Panc1 (cell line): ENCODE data around the gene ELAVL1. TPM values are rescaled to one million over a fixed set of nuclear protein-coding genes. Genes with fewer than 3 reads are reported as not detected.

Source experiments
- ATAC-seq: fragments of 200-7000 bp; cut with Tn5 transposase; 2 replicates; pipeline ENCODE4 v1.9.1; 2020; ENCODE audit warnings: mild to moderate bottlenecking, moderate library complexity
- BruUV-seq: library from RNA; stranded (reverse); fragments of 400-500 nt; replicated peaks from 2 replicates; lab custom pipeline; 2021; lab: Mats Ljungman, UMichigan
- CTCF ChIA-PET: fragments of 300-600 bp; sonication (Branson Sonifier 250); formaldehyde crosslinking; loops from one replicate; lab custom pipeline; 2022; ENCODE audit warnings: antibody characterized with exemption; lab: Charles Lee
- POLR2A ChIA-PET: fragments of 300-600 bp; sonication (Branson Sonifier 250); formaldehyde crosslinking; loops from one replicate; lab custom pipeline; 2022; ENCODE audit warnings: antibody characterized with exemption; lab: Charles Lee
- DNase-seq: peaks from one replicate; pipeline ENCODE4 v3.0.0-alpha.2; 2010; ENCODE audit warnings: low read depth, low spot score
- H3K27ac ChIP-seq: 2 replicates; pipeline ENCODE4 v1.5.1; 2011; ENCODE audit warnings: mild to moderate bottlenecking, low read length, inconsistent platforms
- H3K27me3 ChIP-seq: fragments of 200-500 bp; sonication (Bioruptor generic); 2 replicates; pipeline ENCODE4 v1.6.0; 2014; ENCODE audit warnings: low read length, inconsistent platforms; ENCODE audit not compliant: control insufficient read depth, insufficient read depth
- H3K36me3 ChIP-seq: fragments of 200-500 bp; sonication (Bioruptor generic); 2 replicates; pipeline ENCODE4 v1.5.1; 2014; ENCODE audit warnings: inconsistent platforms, mild to moderate bottlenecking, low read length, moderate library complexity; ENCODE audit not compliant: control insufficient read depth, insufficient read depth
- H3K4me1 ChIP-seq: 2 replicates; pipeline ENCODE4 v1.5.1; 2011; ENCODE audit warnings: inconsistent platforms, mild to moderate bottlenecking, low read length, moderate library complexity; ENCODE audit not compliant: control insufficient read depth, insufficient read depth
- H3K4me3 ChIP-seq, 2 experiments: 2 replicates each; pipeline ENCODE4 v1.5.1; 2011 to 2012; ENCODE audit warnings: low read depth in 2 of 2, low read length in 2 of 2, mild to moderate bottlenecking in 2 of 2, inconsistent platforms in 1 of 2, moderate library complexity in 1 of 2
- H3K9me3 ChIP-seq: fragments of 200-500 bp; sonication (Bioruptor generic); 2 replicates; pipeline ENCODE4 v1.5.1; 2014; ENCODE audit warnings: low read depth, mild to moderate bottlenecking, inconsistent platforms, low read length, moderate library complexity; ENCODE audit not compliant: control insufficient read depth, insufficient read depth
- POLR2AphosphoS5 ChIP-seq: IDR thresholded peaks from 2 replicates; pipeline ENCODE4 v1.6.1; 2012; ENCODE audit warnings: mild to moderate bottlenecking, low read depth, low read length, moderate library complexity
- SIN3A ChIP-seq: IDR thresholded peaks from 2 replicates; pipeline ENCODE4 v1.6.1; 2012; ENCODE audit warnings: low read depth, mild to moderate bottlenecking, low read length, moderate library complexity, borderline replicate concordance; ENCODE audit not compliant: insufficient read depth
- TCF7L2 ChIP-seq: IDR thresholded peaks from 2 replicates; pipeline ENCODE4 v1.6.1; 2011; ENCODE audit warnings: mild to moderate bottlenecking, low read depth, low read length, inconsistent platforms
- in situ Hi-C: cut with HindIII; loops from 2 replicates; pipeline ENCODE4 v1.10.0; 2016; ENCODE audit warnings: low sequenced_read_pairs, low pct_unique_long_range_greater_than_20kb
- intact Hi-C: fragments of 100-400 bp; cut with micrococcal nuclease; formaldehyde crosslinking; loops from one replicate; pipeline ENCODE4 v1.10.0; 2022; ENCODE audit not compliant: unreplicated experiment
- total RNA-seq: library from RNA; stranded (reverse); gene quantifications from one replicate; pipeline ENCODE4 v1.2.1, GENCODE V29; 2021; ENCODE audit not compliant: unreplicated experiment
- TF ChIP-seq, protein P1 (sequence below): fragments of 450-650 bp; IDR thresholded peaks from 2 replicates; pipeline ENCODE4 v1.5.1; 2017; ENCODE audit warnings: mild to moderate bottlenecking
- TF ChIP-seq, protein P2 (sequence below), 2 experiments: IDR thresholded peaks; 2 replicates each; pipeline ENCODE4 v1.6.1; 2011 to 2012; ENCODE audit warnings: low read depth in 2 of 2, control low read depth in 1 of 2, low read length in 1 of 2, mild to moderate bottlenecking in 1 of 2, moderate library complexity in 1 of 2; ENCODE audit not compliant: insufficient read depth in 1 of 2

ELAVL1 gene
- total RNA-seq, 1 experiment from 2014 or later = 123 TPM

DNA sequence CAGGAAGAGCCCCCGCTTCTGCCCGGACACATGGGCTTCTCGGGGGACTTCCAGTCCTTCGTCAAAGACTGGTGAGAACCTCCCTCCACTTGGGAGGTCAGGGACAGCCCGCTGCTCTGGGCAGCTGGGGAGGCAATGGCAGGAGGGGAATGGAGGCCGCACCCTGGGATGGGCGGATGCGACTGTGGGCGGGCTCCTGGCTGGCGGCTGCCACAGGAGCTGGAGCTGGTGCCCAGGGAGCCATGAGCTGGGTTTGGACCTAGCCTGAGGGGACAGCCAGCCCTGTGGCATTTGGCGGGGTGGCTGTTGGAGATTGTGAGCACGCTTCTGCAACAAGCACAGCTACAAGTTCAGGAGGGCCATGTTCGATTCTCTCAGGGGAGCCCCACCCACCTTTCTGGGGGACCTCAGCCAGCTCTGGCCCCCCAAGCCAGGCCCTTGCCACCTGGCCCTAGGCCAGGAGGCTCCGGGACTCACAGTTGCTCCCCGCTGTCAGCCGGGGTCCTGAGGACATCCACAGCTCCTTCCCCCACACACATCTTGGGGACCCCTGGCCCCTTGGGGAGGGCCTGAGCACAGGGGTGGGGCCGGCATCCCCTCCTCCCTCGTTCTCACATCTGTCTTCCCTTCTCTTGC is 93.8 kb downstream of the ELAVL1 start:
- TF ChIP-seq POLR2AphosphoS5 = no peak
- no peak for TF ChIP-seq TCF7L2
- no peak for TF ChIP-seq SIN3A
- TF ChIP-seq, protein P1, sequence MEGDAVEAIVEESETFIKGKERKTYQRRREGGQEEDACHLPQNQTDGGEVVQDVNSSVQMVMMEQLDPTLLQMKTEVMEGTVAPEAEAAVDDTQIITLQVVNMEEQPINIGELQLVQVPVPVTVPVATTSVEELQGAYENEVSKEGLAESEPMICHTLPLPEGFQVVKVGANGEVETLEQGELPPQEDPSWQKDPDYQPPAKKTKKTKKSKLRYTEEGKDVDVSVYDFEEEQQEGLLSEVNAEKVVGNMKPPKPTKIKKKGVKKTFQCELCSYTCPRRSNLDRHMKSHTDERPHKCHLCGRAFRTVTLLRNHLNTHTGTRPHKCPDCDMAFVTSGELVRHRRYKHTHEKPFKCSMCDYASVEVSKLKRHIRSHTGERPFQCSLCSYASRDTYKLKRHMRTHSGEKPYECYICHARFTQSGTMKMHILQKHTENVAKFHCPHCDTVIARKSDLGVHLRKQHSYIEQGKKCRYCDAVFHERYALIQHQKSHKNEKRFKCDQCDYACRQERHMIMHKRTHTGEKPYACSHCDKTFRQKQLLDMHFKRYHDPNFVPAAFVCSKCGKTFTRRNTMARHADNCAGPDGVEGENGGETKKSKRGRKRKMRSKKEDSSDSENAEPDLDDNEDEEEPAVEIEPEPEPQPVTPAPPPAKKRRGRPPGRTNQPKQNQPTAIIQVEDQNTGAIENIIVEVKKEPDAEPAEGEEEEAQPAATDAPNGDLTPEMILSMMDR = no peak
- TF ChIP-seq, protein P2, sequence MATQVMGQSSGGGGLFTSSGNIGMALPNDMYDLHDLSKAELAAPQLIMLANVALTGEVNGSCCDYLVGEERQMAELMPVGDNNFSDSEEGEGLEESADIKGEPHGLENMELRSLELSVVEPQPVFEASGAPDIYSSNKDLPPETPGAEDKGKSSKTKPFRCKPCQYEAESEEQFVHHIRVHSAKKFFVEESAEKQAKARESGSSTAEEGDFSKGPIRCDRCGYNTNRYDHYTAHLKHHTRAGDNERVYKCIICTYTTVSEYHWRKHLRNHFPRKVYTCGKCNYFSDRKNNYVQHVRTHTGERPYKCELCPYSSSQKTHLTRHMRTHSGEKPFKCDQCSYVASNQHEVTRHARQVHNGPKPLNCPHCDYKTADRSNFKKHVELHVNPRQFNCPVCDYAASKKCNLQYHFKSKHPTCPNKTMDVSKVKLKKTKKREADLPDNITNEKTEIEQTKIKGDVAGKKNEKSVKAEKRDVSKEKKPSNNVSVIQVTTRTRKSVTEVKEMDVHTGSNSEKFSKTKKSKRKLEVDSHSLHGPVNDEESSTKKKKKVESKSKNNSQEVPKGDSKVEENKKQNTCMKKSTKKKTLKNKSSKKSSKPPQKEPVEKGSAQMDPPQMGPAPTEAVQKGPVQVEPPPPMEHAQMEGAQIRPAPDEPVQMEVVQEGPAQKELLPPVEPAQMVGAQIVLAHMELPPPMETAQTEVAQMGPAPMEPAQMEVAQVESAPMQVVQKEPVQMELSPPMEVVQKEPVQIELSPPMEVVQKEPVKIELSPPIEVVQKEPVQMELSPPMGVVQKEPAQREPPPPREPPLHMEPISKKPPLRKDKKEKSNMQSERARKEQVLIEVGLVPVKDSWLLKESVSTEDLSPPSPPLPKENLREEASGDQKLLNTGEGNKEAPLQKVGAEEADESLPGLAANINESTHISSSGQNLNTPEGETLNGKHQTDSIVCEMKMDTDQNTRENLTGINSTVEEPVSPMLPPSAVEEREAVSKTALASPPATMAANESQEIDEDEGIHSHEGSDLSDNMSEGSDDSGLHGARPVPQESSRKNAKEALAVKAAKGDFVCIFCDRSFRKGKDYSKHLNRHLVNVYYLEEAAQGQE (IDR thresholded peaks at IDR 0.05; ENCODE audit: insufficient read depth in 1 of 2, low read depth in 2 of 2, low read length in 1 of 2) = no peak

DNA sequence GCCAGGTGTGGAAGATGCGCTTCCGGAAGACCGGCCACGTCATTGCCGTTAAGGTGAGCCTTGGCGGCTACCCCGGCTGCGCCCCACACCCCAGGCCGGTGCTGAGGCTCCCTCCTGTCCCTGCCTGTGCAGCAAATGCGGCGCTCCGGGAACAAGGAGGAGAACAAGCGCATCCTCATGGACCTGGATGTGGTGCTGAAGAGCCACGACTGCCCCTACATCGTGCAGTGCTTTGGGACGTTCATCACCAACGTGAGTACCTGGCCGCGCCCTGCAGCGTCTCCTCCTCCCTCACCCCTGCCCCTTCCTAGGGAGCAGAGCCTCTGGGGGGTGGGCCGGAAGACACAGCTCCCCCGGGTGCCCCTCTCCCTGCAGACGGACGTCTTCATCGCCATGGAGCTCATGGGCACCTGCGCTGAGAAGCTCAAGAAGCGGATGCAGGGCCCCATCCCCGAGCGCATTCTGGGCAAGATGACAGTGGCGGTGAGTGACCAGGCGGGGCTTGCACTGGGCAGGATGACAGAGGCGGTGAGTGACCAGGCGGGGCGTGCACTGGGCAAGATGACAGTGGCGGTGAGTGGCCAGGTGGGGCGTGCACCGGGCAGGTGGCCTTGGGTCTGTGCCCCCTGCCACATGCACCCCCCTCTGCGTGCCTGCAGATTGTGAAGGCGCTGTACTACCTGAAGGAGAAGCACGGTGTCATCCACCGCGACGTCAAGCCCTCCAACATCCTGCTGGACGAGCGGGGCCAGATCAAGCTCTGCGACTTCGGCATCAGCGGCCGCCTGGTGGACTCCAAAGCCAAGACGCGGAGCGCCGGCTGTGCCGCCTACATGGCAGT is 94.9 kb downstream of the ELAVL1 start:
- TF ChIP-seq, protein P2 (IDR thresholded peaks at IDR 0.05; ENCODE audit: insufficient read depth in 1 of 2, low read depth in 2 of 2, low read length in 1 of 2) = no peak
- TF ChIP-seq TCF7L2 = no peak
- in situ Hi-C loops = no loop called here
- no peaks in the 10 kb centered on the region for H3K27me3 ChIP-seq
- peaks cover 6% of the 10 kb centered on the region for H3K4me1 ChIP-seq
- intact Hi-C loops = no loop called here
- H3K27ac ChIP-seq = no peak overlapping the region
- ATAC-seq (no peak), DNase-seq (no peak)
- POLR2A ChIA-PET = no interaction called here
- no TSS peak for BruUV-seq
- H3K36me3 ChIP-seq = no peaks in the 10 kb centered on the region
- no peaks in the 10 kb centered on the region for H3K9me3 ChIP-seq
- no peak overlapping the region for H3K4me3 ChIP-seq
- CTCF ChIA-PET = no interaction called here

More for the DNA sequence above, 93.8 kb downstream of the ELAVL1 start:
- intact Hi-C loops = no loop called here
- BruUV-seq = no TSS peak
- H3K36me3 ChIP-seq = no peaks in the 10 kb centered on the region
- H3K9me3 ChIP-seq = no peaks in the 10 kb centered on the region
- DNase-seq = no peak
- H3K27me3 ChIP-seq = no peaks in the 10 kb centered on the region
- ChIA-PET POLR2A (no interaction called here), CTCF (interaction anchor here (0.6 kb wide), 1 partner anchor 13 kb away, joined by 4 read pairs; no protein-coding TSS in a partner anchor)
- in situ Hi-C loops = no loop called here
- no peak overlapping the region for H3K27ac ChIP-seq
- no peak for ATAC-seq
- no peak overlapping the region for H3K4me3 ChIP-seq
- H3K4me1 ChIP-seq = peaks cover 10% of the 10 kb centered on the region
